Neutrophil (primary cell): ENCODE results near the gene PPP3CA.

Experiments used
- H3K27ac ChIP-seq: fragments of 200-600 bp; sonication (generic); 2 replicates; pipeline ENCODE4 v1.5.1; 2016; ENCODE audit warnings: mild to moderate bottlenecking, moderate library complexity
- H3K27me3 ChIP-seq: fragments of 200-600 bp; sonication (generic); 2 replicates; pipeline ENCODE4 v1.6.0; 2016; ENCODE audit warnings: mild to moderate bottlenecking
- H3K36me3 ChIP-seq: fragments of 200-600 bp; sonication (generic); 2 replicates; pipeline ENCODE4 v1.5.1; 2017
- H3K4me1 ChIP-seq, 2 experiments: fragments of 200-600 bp in 1 of 2; sonication (generic) in 1 of 2; 1 replicate in 1 of 2; 2 replicates in 1 of 2; pipeline versions ENCODE4 v1.5.1 to v1.6.1; 2013 to 2016; ENCODE audit warnings: low read depth in 1 of 2, low read length in 1 of 2, mild to moderate bottlenecking in 1 of 2, moderate library complexity in 1 of 2; ENCODE audit not compliant: control insufficient read depth in 1 of 2, insufficient read depth in 1 of 2
- H3K4me3 ChIP-seq, 2 experiments: fragments of 200-600 bp in 1 of 2; sonication (generic) in 1 of 2; 1 replicate in 1 of 2; 2 replicates in 1 of 2; pipeline ENCODE4 v1.5.1; 2013 to 2016; ENCODE audit warnings: low read depth in 1 of 2, low read length in 1 of 2, mild to moderate bottlenecking in 1 of 2, moderate library complexity in 1 of 2
- H3K9me3 ChIP-seq: fragments of 200-600 bp; sonication (generic); 2 replicates; pipeline ENCODE4 v1.5.1; 2016
- CTCF ChIP-seq: fragments of 200-600 bp; sonication (generic); IDR thresholded peaks from 2 replicates; pipeline ENCODE4 v1.5.1; 2016; ENCODE audit warnings: antibody characterized with exemption

The PPP3CA gene

GRCh38 chr4:101156619-101157310 is 190.6 kb downstream of the PPP3CA start:
- Histone ChIP-seq H3K27me3 (no peaks in the 10 kb centered on the region), H3K9me3 (no peaks in the 10 kb centered on the region), H3K4me3 (no peak overlapping the region), H3K27ac (no peak overlapping the region), H3K36me3 (no peaks in the 10 kb centered on the region), H3K4me1 (no peaks in the 10 kb centered on the region)
- no peak for TF ChIP-seq CTCF

DNA sequence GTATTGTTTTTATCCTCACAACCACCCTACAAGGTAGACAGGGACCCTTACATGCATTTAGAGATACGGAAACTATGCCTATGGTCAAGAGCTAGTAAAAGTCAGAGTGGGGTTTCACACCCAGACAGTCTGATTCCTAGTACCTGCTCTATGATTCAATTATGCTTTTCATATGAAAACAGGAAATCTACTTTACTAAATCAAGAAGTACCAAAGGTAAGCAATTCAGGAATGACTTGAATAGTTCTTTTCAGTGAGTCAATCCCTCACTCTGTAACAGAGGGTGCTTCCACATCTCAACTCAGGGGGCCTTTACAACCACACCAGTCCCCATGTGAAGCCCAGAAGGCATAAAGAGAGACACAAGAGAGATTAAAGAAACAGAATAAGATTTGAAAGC is 191.4 kb downstream of the PPP3CA start:
- Histone ChIP-seq H3K36me3 (no peaks in the 10 kb centered on the region), H3K4me1 (no peaks in the 10 kb centered on the region), H3K27ac (no peak overlapping the region), H3K4me3 (no peak overlapping the region), H3K27me3 (no peaks in the 10 kb centered on the region), H3K9me3 (no peaks in the 10 kb centered on the region)
- TF ChIP-seq CTCF: no peak

DNA sequence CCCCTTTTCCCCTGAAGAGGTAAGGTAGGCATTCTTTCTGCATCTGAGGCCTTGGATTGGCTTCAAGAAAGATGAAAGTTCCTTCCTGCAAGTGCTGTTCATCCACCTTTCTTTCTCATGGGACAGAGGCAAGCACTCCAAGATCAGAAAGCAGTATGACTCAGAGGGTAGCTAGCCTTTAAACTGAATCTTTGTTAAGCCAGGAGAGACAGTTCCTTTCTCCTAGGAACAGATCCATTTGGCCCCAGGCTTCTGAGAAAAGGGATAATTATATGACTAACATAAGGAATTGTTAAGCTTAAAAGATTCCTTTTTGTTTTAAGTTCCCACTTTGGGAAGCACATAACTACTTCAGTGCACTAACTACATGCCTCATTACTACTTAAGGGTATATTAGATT is 192.0 kb downstream of the PPP3CA start:
- H3K27me3 ChIP-seq: no peaks in the 10 kb centered on the region
- TF ChIP-seq CTCF: no peak
- H3K27ac ChIP-seq: no peak overlapping the region

DNA sequence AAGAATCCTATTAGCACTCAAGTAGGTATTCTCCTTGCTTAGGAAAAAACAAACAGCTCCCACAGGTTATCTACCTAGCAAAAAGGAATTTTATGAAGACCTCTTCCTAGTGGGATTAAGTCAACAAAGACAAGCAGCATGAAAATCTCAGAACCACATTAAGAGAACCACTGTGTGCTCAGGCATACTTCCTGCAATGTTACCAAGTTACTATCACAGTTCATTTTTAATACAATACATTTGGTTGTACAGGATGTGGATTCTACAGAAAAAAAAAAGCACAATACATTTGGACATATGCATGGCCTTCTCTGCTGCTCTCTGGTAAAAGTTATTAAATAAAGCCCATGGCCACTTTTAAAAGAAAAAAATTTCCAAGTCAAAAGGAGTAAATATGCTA is 193.7 kb downstream of the PPP3CA start:
- no peaks in the 10 kb centered on the region for H3K36me3 ChIP-seq
- H3K4me1 ChIP-seq: no peaks in the 10 kb centered on the region
- H3K4me3 ChIP-seq: no peak overlapping the region
- H3K27me3 ChIP-seq: no peaks in the 10 kb centered on the region
- TF ChIP-seq CTCF: no peak
- H3K27ac ChIP-seq: no peak overlapping the region
- H3K9me3 ChIP-seq: no peaks in the 10 kb centered on the region

More for the DNA sequence above, 192.0 kb downstream of the PPP3CA start:
- no peaks in the 10 kb centered on the region for H3K36me3 ChIP-seq
- no peak overlapping the region for H3K4me3 ChIP-seq
- no peaks in the 10 kb centered on the region for H3K4me1 ChIP-seq
- H3K9me3 ChIP-seq: no peaks in the 10 kb centered on the region

DNA sequence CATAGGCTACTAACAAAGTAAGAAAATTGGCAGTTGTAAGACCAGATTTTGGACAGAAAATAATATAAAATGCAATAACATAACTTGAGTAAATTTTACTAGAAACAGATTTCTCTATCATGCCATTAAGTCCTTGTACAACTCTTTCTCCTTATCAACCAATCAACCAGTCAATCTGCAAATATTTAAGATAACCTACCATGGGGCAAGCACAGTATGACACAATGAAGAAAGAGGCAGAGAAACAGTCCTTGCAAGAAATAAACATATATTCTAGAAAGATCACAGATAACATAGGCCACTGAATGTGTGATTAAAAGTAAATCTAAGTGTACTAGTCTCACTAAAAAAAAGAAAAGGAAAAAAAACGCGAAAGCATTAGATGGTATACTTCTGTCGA is 194.8 kb downstream of the PPP3CA start:
- Histone ChIP-seq H3K4me3 (no peak overlapping the region), H3K27ac (no peak overlapping the region), H3K4me1 (peaks cover 0 to 7% of the 10 kb centered on the region in 2 experiments), H3K9me3 (no peaks in the 10 kb centered on the region), H3K27me3 (no peaks in the 10 kb centered on the region), H3K36me3 (no peaks in the 10 kb centered on the region)
- no peak for TF ChIP-seq CTCF

- TF ChIP-seq CTCF: no peak
- H3K4me1 ChIP-seq: peaks cover 0 to 8% of the 10 kb centered on the region in 2 experiments
- H3K27ac ChIP-seq: no peak overlapping the region
- H3K27me3 ChIP-seq: no peaks in the 10 kb centered on the region
- no peaks in the 10 kb centered on the region for H3K36me3 ChIP-seq
- H3K9me3 ChIP-seq: no peaks in the 10 kb centered on the region
- no peak overlapping the region for H3K4me3 ChIP-seq
Observed at GRCh38 chr4:101148551-101148950, 198.8 kb downstream of the PPP3CA start.
